Liver (tissue), 3 donors: ENCODE results near the gene SPATA46.

Experiments
- CTCF ChIP-seq: fragments of 150-350 bp; IDR thresholded peaks from 2 replicates; pipeline ENCODE4 v1.5.1; 2017; ENCODE audit warnings: improper control_type of control experiment, low read depth, low read length; ENCODE audit not compliant: missing input control
- FOXA1 ChIP-seq: IDR thresholded peaks from 2 replicates; pipeline ENCODE4 v1.6.1; 2016; ENCODE audit warnings: antibody characterized with exemption
- GABPA ChIP-seq, 2 donors: IDR thresholded peaks in 1 of 2; conservative IDR thresholded peaks in 1 of 2; 2 replicates each; pipeline ENCODE4 v1.6.1; 2016; ENCODE audit warnings: antibody characterized with exemption in 2 of 2, mild to moderate bottlenecking in 1 of 2, moderate library complexity in 1 of 2
- JUND ChIP-seq, 2 donors: IDR thresholded peaks; 2 replicates each; pipeline ENCODE4 v1.6.1; 2016; ENCODE audit warnings: antibody characterized with exemption in 2 of 2
- MAX ChIP-seq: IDR thresholded peaks from 2 replicates; pipeline ENCODE4 v1.6.1; 2016; ENCODE audit warnings: antibody characterized with exemption
- NR2F2 ChIP-seq: IDR thresholded peaks from 2 replicates; pipeline ENCODE4 v1.6.1; 2016; ENCODE audit warnings: antibody characterized with exemption
- RAD21 ChIP-seq, 2 donors: IDR thresholded peaks; 2 replicates each; pipeline ENCODE4 v1.6.1; 2016; ENCODE audit warnings: antibody characterized with exemption in 2 of 2, mild to moderate bottlenecking in 2 of 2
- SP1 ChIP-seq: IDR thresholded peaks from 2 replicates; pipeline ENCODE4 v1.6.1; 2018; ENCODE audit warnings: antibody characterized with exemption, mild to moderate bottlenecking
- TAF1 ChIP-seq: conservative IDR thresholded peaks from 2 replicates; pipeline ENCODE4 v1.6.1; 2016; ENCODE audit warnings: antibody characterized with exemption, mild to moderate bottlenecking
- YY1 ChIP-seq: IDR thresholded peaks from 2 replicates; pipeline ENCODE4 v1.6.1; 2016; ENCODE audit warnings: antibody characterized with exemption, mild to moderate bottlenecking
- TF ChIP-seq, protein P1 (sequence below): IDR thresholded peaks from 2 replicates; pipeline ENCODE4 v1.6.1; 2016; ENCODE audit warnings: antibody characterized with exemption, mild to moderate bottlenecking
- TF ChIP-seq, protein P2 (sequence below): IDR thresholded peaks from 2 replicates; pipeline ENCODE4 v1.6.1; 2016; ENCODE audit warnings: antibody characterized with exemption
- TF ChIP-seq, protein P3 (sequence below): IDR thresholded peaks from 2 replicates; pipeline ENCODE4 v1.6.1; 2016; ENCODE audit warnings: antibody characterized with exemption
- donor health status: healthy.
- donor health status: healthy.

- TF ChIP-seq TAF1 (no peak), CTCF (no peak), YY1 (no peak), MAX (no peak), JUND (IDR thresholded peaks at IDR 0.05) (no peak), GABPA (IDR thresholded peaks at IDR 0.05 in 1 of 2, conservative IDR thresholded peaks at IDR 0.05 in 1 of 2) (no peak), SP1 (no peak), RAD21 (IDR thresholded peaks at IDR 0.05) (no peak), FOXA1 (no peak), NR2F2 (no peak)
- TF ChIP-seq, protein P1, sequence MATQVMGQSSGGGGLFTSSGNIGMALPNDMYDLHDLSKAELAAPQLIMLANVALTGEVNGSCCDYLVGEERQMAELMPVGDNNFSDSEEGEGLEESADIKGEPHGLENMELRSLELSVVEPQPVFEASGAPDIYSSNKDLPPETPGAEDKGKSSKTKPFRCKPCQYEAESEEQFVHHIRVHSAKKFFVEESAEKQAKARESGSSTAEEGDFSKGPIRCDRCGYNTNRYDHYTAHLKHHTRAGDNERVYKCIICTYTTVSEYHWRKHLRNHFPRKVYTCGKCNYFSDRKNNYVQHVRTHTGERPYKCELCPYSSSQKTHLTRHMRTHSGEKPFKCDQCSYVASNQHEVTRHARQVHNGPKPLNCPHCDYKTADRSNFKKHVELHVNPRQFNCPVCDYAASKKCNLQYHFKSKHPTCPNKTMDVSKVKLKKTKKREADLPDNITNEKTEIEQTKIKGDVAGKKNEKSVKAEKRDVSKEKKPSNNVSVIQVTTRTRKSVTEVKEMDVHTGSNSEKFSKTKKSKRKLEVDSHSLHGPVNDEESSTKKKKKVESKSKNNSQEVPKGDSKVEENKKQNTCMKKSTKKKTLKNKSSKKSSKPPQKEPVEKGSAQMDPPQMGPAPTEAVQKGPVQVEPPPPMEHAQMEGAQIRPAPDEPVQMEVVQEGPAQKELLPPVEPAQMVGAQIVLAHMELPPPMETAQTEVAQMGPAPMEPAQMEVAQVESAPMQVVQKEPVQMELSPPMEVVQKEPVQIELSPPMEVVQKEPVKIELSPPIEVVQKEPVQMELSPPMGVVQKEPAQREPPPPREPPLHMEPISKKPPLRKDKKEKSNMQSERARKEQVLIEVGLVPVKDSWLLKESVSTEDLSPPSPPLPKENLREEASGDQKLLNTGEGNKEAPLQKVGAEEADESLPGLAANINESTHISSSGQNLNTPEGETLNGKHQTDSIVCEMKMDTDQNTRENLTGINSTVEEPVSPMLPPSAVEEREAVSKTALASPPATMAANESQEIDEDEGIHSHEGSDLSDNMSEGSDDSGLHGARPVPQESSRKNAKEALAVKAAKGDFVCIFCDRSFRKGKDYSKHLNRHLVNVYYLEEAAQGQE = no peak
- TF ChIP-seq, protein P2, sequence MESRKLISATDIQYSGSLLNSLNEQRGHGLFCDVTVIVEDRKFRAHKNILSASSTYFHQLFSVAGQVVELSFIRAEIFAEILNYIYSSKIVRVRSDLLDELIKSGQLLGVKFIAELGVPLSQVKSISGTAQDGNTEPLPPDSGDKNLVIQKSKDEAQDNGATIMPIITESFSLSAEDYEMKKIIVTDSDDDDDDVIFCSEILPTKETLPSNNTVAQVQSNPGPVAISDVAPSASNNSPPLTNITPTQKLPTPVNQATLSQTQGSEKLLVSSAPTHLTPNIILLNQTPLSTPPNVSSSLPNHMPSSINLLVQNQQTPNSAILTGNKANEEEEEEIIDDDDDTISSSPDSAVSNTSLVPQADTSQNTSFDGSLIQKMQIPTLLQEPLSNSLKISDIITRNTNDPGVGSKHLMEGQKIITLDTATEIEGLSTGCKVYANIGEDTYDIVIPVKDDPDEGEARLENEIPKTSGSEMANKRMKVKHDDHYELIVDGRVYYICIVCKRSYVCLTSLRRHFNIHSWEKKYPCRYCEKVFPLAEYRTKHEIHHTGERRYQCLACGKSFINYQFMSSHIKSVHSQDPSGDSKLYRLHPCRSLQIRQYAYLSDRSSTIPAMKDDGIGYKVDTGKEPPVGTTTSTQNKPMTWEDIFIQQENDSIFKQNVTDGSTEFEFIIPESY = no peak
- TF ChIP-seq, protein P3, sequence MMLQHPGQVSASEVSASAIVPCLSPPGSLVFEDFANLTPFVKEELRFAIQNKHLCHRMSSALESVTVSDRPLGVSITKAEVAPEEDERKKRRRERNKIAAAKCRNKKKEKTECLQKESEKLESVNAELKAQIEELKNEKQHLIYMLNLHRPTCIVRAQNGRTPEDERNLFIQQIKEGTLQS = no peak
Measured at GRCh38 chr1:162324396-162324795, 52.3 kb downstream of the SPATA46 start.
